HepG2 (cell line): Measurements from ENCODE around the gene CST3.

Source experiments
- YY1 ChIP-seq: IDR thresholded peaks from 2 replicates; pipeline ENCODE4 v1.6.1; 2011; ENCODE audit warnings: low read length, low read depth, moderate library complexity, mild to moderate bottlenecking; ENCODE audit not compliant: insufficient read depth, insufficient replicate concordance
- TF ChIP-seq, protein P1 (sequence below): sonication (generic); formaldehyde crosslinking; IDR thresholded peaks from 2 replicates; pipeline ENCODE4 v1.4.0; 2020; ENCODE audit warnings: missing genetic modification reagents

DNA sequence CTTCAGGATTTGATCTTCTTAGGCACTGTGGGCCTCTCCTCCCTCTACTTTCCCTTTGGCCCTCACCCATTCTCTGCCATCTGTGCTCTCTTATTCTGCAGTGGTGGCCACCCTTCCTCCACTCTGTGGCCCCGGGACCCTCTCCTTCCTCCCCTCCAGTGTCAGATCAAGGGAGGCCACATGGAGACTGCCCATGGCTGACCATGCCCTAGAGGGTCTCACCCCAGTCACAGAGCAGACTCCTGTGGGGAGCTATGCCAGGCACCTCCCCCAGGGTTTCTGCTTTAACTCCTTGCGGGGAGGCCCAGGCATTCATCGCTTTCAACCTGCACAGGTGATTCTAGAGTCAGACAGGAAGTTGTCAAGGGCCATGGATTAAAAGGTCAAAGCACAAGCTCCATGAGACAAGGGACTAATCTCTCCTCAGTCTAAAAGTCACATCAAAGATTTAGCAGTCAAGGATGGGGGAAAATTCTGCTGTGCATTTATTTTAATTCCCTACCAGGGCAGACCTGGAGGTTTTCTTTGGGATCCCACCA lies 15.7 kb upstream of the CST3 start:
- no peak for TF ChIP-seq YY1
- TF ChIP-seq, protein P1, sequence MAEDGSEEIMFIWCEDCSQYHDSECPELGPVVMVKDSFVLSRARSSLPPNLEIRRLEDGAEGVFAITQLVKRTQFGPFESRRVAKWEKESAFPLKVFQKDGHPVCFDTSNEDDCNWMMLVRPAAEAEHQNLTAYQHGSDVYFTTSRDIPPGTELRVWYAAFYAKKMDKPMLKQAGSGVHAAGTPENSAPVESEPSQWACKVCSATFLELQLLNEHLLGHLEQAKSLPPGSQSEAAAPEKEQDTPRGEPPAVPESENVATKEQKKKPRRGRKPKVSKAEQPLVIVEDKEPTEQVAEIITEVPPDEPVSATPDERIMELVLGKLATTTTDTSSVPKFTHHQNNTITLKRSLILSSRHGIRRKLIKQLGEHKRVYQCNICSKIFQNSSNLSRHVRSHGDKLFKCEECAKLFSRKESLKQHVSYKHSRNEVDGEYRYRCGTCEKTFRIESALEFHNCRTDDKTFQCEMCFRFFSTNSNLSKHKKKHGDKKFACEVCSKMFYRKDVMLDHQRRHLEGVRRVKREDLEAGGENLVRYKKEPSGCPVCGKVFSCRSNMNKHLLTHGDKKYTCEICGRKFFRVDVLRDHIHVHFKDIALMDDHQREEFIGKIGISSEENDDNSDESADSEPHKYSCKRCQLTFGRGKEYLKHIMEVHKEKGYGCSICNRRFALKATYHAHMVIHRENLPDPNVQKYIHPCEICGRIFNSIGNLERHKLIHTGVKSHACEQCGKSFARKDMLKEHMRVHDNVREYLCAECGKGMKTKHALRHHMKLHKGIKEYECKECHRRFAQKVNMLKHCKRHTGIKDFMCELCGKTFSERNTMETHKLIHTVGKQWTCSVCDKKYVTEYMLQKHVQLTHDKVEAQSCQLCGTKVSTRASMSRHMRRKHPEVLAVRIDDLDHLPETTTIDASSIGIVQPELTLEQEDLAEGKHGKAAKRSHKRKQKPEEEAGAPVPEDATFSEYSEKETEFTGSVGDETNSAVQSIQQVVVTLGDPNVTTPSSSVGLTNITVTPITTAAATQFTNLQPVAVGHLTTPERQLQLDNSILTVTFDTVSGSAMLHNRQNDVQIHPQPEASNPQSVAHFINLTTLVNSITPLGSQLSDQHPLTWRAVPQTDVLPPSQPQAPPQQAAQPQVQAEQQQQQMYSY (CRISPR knock-in tag): no peak
